Measurements from ENCODE around the gene PGS1.

- TF ChIP-seq CTCF (IDR thresholded peaks at IDR 0.05) (no peak), POLR2A (IDR thresholded peaks at IDR 0.05) (no peak)
Measured at GRCh38 chr17:78399693-78400144, 21.3 kb downstream of the PGS1 start.

Measured in uterus (tissue), 2 donors.